ENCODE data around the gene TNFRSF14. TPM values are rescaled to one million over a fixed set of nuclear protein-coding genes. Genes with fewer than 3 reads are reported as not detected.

TNFRSF14 gene
- total and polyA plus RNA-seq, 9 of the 15 experiments (the other 6 are each of a cell fraction or from before 2014, with no cell fraction given), result 0.11 to 2.3 (median 0.68) TPM; not detected in 2

DNA sequence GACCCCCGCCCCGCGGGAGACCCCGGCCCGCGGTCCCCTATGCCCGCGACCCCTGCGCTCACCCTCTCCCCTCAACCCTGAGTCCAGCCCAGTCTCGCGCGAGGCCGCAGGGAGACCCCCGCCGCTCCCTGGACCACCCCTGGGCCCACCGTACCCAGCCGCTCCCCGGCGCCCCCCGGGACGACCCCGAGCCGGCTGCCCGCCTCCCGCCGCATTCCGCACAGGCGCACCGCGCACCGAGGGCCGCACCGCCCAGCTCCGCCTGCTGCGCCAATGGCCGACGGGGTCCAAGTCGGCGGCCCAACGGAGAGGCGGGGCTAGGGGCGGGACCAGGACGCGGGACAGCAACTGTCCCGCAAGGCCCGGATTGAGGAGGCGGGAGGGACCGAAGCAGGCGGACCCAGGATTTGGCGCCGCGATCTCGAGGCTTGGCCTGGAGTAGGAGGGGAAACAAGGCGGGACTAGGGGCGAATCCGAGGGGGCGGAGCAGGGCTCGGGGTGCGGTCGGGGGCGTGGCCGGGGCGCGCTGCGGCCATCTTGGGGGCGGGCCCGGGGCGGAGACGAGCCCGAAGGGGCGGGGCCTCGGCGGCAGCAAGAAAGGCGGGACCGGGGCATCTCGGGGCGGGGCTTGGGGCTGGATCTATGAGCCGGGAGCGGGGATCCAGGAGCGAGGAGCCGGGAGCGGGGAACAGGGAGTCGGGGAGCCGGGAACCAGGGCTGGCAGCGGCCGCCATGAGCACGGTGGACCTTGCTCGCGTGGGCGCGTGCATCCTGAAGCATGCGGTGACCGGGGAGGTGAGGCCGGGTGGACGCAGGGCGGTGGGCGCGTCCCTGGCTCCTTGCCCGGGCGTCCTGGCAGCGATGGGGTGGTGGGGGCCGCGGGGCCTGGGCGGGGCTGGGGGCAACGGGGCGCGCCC, 30.2 kb downstream of the TNFRSF14 start, which contains the start of gene PRXL2B (continued):
- TF ChIP-seq GATAD2B (IDR thresholded peaks at IDR 0.05; ENCODE audit: borderline replicate concordance), result peak; percentile 53; the same call in 1 of the 2 replicates
- TF ChIP-seq MTA3 (IDR thresholded peaks at IDR 0.05; ENCODE audit: borderline replicate concordance), result no peak; the same call in 1 of the 2 replicates
- no peak for TF ChIP-seq TCF7 (IDR thresholded peaks at IDR 0.05; ENCODE audit: borderline replicate concordance)
- peak; percentile 52; the same call in 1 of the 2 replicates for TF ChIP-seq ESRRA (IDR thresholded peaks at IDR 0.05; ENCODE audit: borderline replicate concordance, low read depth)
- TF ChIP-seq CHD2 (IDR thresholded peaks at IDR 0.05; ENCODE audit: low read depth, low read length), result no peak; the same call in 1 of the 2 replicates
- TF ChIP-seq ZC3H4 (CRISPR knock-in tag; IDR thresholded peaks at IDR 0.05; ENCODE audit: borderline replicate concordance), result peak; percentile 68; the same call in 1 of the 2 replicates
- peak; percentile 87 for TF ChIP-seq NFIC (IDR thresholded peaks at IDR 0.05)
- TF ChIP-seq MECOM (CRISPR knock-in tag; IDR thresholded peaks at IDR 0.05), result no peak
- TF ChIP-seq ZFP30 (CRISPR knock-in tag; IDR thresholded peaks at IDR 0.05; ENCODE audit: borderline replicate concordance), result no peak
- TF ChIP-seq MYC (IDR thresholded peaks at IDR 0.05; ENCODE audit: low read depth, low read length), result peak; percentile 58
- no peak for TF ChIP-seq MYC (CRISPR knock-in tag; IDR thresholded peaks at IDR 0.05; ENCODE audit: borderline replicate concordance, low read depth)
- TF ChIP-seq ZNF165 (CRISPR knock-in tag; IDR thresholded peaks at IDR 0.05; ENCODE audit: borderline replicate concordance), result no peak
- TF ChIP-seq, protein P1, sequence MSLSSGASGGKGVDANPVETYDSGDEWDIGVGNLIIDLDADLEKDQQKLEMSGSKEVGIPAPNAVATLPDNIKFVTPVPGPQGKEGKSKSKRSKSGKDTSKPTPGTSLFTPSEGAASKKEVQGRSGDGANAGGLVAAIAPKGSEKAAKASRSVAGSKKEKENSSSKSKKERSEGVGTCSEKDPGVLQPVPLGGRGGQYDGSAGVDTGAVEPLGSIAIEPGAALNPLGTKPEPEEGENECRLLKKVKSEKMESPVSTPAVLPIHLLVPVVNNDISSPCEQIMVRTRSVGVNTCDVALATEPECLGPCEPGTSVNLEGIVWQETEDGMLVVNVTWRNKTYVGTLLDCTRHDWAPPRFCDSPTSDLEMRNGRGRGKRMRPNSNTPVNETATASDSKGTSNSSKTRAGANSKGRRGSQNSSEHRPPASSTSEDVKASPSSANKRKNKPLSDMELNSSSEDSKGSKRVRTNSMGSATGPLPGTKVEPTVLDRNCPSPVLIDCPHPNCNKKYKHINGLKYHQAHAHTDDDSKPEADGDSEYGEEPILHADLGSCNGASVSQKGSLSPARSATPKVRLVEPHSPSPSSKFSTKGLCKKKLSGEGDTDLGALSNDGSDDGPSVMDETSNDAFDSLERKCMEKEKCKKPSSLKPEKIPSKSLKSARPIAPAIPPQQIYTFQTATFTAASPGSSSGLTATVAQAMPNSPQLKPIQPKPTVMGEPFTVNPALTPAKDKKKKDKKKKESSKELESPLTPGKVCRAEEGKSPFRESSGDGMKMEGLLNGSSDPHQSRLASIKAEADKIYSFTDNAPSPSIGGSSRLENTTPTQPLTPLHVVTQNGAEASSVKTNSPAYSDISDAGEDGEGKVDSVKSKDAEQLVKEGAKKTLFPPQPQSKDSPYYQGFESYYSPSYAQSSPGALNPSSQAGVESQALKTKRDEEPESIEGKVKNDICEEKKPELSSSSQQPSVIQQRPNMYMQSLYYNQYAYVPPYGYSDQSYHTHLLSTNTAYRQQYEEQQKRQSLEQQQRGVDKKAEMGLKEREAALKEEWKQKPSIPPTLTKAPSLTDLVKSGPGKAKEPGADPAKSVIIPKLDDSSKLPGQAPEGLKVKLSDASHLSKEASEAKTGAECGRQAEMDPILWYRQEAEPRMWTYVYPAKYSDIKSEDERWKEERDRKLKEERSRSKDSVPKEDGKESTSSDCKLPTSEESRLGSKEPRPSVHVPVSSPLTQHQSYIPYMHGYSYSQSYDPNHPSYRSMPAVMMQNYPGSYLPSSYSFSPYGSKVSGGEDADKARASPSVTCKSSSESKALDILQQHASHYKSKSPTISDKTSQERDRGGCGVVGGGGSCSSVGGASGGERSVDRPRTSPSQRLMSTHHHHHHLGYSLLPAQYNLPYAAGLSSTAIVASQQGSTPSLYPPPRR (CRISPR knock-in tag; IDR thresholded peaks at IDR 0.05; ENCODE audit: borderline replicate concordance), result no peak
- TF ChIP-seq ZNF133 (CRISPR knock-in tag; IDR thresholded peaks at IDR 0.05), result no peak
- TF ChIP-seq NCOA6 (IDR thresholded peaks at IDR 0.05), result no peak
- no peak for TF ChIP-seq ZNF431 (CRISPR knock-in tag; IDR thresholded peaks at IDR 0.05)
- no peak for TF ChIP-seq MIER1 (IDR thresholded peaks at IDR 0.05; ENCODE audit: low read depth)
- TF ChIP-seq SIN3A (IDR thresholded peaks at IDR 0.05; ENCODE audit: borderline replicate concordance in 2 of 2, control insufficient read depth in 1 of 2, low read depth in 2 of 2, low read length in 2 of 2), result 0 out of 4 replicates have a peak, but pooled peaks of 1 of the 2 experiments have one; percentile 16
- no peak for TF ChIP-seq SRSF7 (optimal IDR thresholded peaks at IDR 0.05; ENCODE audit: low read depth, low read length)
- TF ChIP-seq PTBP1 (IDR thresholded peaks at IDR 0.05; ENCODE audit: low read depth, low read length), result no peak
- TF ChIP-seq NFE2 (IDR thresholded peaks at IDR 0.05; ENCODE audit: low read depth), result no peak
- no peak; the same call in 1 of the 2 replicates for TF ChIP-seq KAT7 (CRISPR knock-in tag; IDR thresholded peaks at IDR 0.05; ENCODE audit: borderline replicate concordance)
- TF ChIP-seq, protein P2, sequence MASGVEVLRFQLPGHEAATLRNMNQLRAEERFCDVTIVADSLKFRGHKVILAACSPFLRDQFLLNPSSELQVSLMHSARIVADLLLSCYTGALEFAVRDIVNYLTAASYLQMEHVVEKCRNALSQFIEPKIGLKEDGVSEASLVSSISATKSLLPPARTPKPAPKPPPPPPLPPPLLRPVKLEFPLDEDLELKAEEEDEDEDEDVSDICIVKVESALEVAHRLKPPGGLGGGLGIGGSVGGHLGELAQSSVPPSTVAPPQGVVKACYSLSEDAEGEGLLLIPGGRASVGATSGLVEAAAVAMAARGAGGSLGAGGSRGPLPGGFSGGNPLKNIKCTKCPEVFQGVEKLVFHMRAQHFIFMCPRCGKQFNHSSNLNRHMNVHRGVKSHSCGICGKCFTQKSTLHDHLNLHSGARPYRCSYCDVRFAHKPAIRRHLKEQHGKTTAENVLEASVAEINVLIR (CRISPR knock-in tag; IDR thresholded peaks at IDR 0.05), result no peak
